Osteocyte (in vitro differentiated cells): ENCODE results near the gene NINJ1. TPM values are rescaled to one million over a fixed set of nuclear protein-coding genes. Genes with fewer than 3 reads are reported as not detected.

Experiments used
- DNase-seq: peaks from one replicate; pipeline ENCODE4 v3.0.0; 2021; ENCODE audit warnings: mixed read lengths; ENCODE audit not compliant: unreplicated experiment; ENCODE audit errors: extremely low spot score
- H3K27ac Mint-ChIP-seq: one replicate; pipeline ENCODE4 v1.8.0; 2021; ENCODE audit warnings: mild to moderate bottlenecking, mixed read lengths; ENCODE audit not compliant: unreplicated experiment
- H3K27me3 Mint-ChIP-seq: one replicate; pipeline ENCODE4 v1.8.0; 2021; ENCODE audit warnings: mixed read lengths; ENCODE audit not compliant: unreplicated experiment
- H3K36me3 Mint-ChIP-seq: one replicate; pipeline ENCODE4 v1.8.0; 2021; ENCODE audit warnings: mixed read lengths; ENCODE audit not compliant: unreplicated experiment
- H3K4me1 Mint-ChIP-seq: one replicate; pipeline ENCODE4 v1.8.0; 2021; ENCODE audit warnings: mixed read lengths; ENCODE audit not compliant: unreplicated experiment
- H3K4me3 Mint-ChIP-seq: one replicate; pipeline ENCODE4 v1.8.0; 2021; ENCODE audit warnings: mild to moderate bottlenecking, moderate library complexity, mixed read lengths; ENCODE audit not compliant: unreplicated experiment
- H3K9me3 Mint-ChIP-seq: one replicate; pipeline ENCODE4 v1.8.0; 2021; ENCODE audit warnings: mixed read lengths; ENCODE audit not compliant: unreplicated experiment
- total RNA-seq: library from RNA; stranded (reverse); gene quantifications from 2 replicates; pipeline ENCODE4 v1.2.1, GENCODE V29; 2021
- TF ChIP-seq, protein P1 (sequence below): fragments of 200-600 bp; sonication (generic); IDR thresholded peaks from 2 replicates; pipeline ENCODE4 v1.5.0; 2021; ENCODE audit warnings: antibody characterized with exemption, mild to moderate bottlenecking, moderate library complexity

NINJ1 gene
- total RNA-seq, 1 donor from 2014 or later = 32.9 TPM

DNA sequence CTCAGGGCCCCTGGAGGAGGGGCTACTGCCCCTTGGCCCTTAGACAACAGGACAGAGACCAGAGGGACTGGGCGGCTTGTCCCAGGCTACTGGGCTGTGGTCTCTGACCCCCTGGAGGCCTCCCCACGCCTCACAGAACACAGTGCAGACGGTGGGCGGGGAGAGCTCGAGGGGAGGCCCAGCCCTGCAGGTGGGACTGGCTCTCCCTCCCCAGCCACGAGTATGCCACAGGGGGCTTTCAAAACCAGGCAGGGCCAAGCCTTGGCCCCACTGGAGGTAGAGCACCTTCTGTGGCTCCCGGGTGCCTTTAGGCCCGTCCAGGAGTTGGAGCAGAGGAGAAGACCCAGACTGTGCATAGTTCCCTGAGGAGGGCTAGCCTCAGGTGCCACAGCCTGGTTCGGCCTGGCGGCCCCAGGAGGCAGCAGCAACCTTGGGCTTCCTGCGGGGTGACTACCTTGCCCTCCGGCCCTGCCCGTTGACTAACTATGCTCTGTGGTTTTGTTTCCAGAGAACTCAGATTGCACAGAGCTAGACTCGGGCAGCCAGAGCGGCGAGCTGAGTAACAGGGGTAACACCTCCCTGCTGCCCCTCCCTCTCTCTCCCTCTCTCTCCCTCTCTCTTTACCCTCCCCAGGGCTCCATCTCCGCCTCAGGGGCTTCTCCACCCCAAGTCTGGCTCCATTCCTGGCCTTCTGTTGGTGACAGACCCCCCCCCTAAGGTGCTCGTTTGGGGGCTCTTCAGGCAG, 22.5 kb downstream of the NINJ1 start:
- no peak for DNase-seq

DNA sequence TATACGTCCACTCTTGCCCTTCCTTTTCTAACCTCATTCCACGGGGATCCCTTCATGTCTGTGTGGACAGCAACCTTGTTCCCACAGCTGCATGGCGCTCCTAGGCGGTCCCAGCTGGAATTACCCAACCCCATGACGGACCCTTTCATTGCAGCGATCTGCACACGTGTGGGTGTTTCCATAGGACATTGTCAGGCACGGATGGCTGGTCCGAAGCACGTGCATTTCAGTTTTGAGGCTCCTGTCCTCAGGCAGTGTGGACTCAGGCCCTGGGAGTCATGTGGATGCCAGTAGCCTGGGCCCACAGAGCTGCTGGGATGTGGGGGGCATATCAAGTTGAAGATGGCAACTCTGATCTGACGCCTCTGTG, 23.1 kb downstream of the NINJ1 start:
- TF ChIP-seq, protein P1, sequence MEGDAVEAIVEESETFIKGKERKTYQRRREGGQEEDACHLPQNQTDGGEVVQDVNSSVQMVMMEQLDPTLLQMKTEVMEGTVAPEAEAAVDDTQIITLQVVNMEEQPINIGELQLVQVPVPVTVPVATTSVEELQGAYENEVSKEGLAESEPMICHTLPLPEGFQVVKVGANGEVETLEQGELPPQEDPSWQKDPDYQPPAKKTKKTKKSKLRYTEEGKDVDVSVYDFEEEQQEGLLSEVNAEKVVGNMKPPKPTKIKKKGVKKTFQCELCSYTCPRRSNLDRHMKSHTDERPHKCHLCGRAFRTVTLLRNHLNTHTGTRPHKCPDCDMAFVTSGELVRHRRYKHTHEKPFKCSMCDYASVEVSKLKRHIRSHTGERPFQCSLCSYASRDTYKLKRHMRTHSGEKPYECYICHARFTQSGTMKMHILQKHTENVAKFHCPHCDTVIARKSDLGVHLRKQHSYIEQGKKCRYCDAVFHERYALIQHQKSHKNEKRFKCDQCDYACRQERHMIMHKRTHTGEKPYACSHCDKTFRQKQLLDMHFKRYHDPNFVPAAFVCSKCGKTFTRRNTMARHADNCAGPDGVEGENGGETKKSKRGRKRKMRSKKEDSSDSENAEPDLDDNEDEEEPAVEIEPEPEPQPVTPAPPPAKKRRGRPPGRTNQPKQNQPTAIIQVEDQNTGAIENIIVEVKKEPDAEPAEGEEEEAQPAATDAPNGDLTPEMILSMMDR = no peak
- DNase-seq = no peak
- Mint-ChIP-seq H3K36me3 (peaks cover 14% of the 10 kb centered on the region), H3K9me3 (no peaks in the 10 kb centered on the region), H3K4me3 (no peak overlapping the region), H3K27me3 (no peaks in the 10 kb centered on the region), H3K27ac (no peak overlapping the region), H3K4me1 (peaks cover 6% of the 10 kb centered on the region)

More for the DNA sequence above, 22.5 kb downstream of the NINJ1 start:
- Mint-ChIP-seq H3K4me1 (peaks cover 5% of the 10 kb centered on the region), H3K9me3 (no peaks in the 10 kb centered on the region), H3K27ac (no peak overlapping the region), H3K27me3 (no peaks in the 10 kb centered on the region), H3K4me3 (no peak overlapping the region), H3K36me3 (peaks cover 14% of the 10 kb centered on the region)
- TF ChIP-seq, protein P1 = no peak

DNA sequence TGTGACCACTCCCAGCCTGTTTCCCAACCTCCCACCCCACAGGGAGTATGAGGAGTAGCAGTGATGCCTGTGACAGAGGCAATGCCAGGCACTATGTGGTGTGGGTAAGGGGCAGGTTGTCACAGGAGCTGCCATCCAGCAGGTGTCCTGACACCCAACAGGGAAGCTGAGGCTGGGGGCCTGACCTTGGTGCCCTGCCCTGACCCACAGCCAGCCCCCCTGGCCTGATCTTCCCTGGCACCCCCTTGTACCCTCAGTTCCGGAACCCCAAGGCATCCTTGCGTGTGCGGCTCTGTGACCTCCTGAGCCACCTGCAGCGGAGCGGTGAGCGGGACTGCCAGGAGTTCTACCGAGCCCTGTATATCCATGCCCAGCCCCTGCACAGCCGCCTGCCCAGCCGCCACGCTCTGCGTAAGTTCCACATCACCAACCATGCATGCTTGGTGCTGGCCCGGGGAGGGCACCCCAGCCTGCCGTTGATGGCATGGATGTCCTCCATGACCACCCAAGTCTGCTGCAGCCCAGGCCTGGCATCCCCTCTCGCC, 23.7 kb downstream of the NINJ1 start:
- Mint-ChIP-seq H3K27ac (no peak overlapping the region), H3K4me3 (no peak overlapping the region), H3K27me3 (no peaks in the 10 kb centered on the region), H3K9me3 (no peaks in the 10 kb centered on the region), H3K4me1 (peaks cover 6% of the 10 kb centered on the region), H3K36me3 (peaks cover 14% of the 10 kb centered on the region)
- DNase-seq = no peak
- TF ChIP-seq, protein P1 = no peak

DNA sequence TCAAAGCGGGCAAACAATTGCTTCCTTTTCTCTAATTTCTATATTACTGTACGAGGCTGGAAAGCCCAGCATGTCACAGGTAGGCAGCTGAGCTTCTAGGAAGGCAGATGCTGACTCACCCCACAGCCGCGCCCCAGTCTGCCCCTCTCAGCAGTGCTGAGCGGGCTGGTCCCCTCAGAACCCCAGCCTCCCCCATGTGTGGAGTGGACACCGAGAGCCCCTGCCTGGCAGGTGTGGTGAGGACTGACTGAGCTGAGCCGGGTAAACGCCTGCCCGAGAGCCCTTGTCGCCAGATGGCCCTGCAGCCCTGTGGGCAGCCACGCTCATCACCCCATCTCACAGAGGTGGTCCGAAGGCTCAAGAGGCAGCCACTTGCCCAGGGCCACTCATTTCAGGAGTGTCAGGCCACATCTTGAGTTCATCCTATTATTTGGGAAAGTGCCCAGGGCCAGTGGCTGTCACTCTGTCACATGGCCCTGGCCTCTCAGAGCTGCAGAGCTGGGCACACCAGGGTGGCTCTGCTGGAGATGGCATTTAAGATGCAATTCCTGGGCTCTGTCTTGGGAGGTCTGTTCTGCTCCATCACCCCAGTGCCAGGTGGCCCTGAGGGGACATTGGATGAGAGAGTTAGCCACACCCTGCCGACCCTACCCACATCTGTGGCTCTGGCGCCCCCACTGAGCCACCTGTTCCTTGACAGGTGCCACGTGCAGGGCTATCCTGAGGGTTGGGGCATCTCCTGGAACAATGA, 25.6 kb downstream of the NINJ1 start:
- Mint-ChIP-seq H3K9me3 (peaks cover 9% of the 10 kb centered on the region), H3K4me3 (no peak overlapping the region), H3K4me1 (peaks cover 6% of the 10 kb centered on the region), H3K36me3 (peaks cover 25% of the 10 kb centered on the region), H3K27me3 (no peaks in the 10 kb centered on the region), H3K27ac (no peak overlapping the region)
- DNase-seq = no peak
- TF ChIP-seq, protein P1 = no peak

DNA sequence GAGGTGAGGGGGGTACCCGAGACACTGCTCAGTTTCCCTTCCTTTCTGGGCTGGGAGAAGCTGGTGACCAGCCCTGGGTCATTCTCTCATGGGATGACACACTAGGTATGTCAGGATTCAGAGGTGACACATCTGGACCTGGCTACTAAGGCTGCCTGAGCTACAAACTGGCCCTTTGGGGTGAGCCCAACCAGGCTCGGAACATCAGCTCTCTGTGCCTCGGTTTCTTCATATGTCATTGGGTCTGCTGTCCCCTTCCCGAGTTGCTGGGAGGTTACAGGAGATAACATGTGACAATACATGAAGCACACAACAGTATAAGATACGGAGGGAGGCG, 26.3 kb downstream of the NINJ1 start:
- peaks cover 28% of the 10 kb centered on the region for H3K36me3 Mint-ChIP-seq
- no peak overlapping the region for H3K4me3 Mint-ChIP-seq
- H3K9me3 Mint-ChIP-seq = peaks cover 11% of the 10 kb centered on the region
- TF ChIP-seq, protein P1 = no peak
- no peak for DNase-seq
- H3K27me3 Mint-ChIP-seq = no peaks in the 10 kb centered on the region
- H3K27ac Mint-ChIP-seq = no peak overlapping the region
- H3K4me1 Mint-ChIP-seq = peaks cover 6% of the 10 kb centered on the region
